Nephron progenitor cell (in vitro differentiated cells): ENCODE data around the gene HTR6.
"Not testable (repeated sequence)": the region's sequence is repeated elsewhere in the genome, so short reads cannot be mapped to it uniquely, and the experiment has no call there.

Source experiments
- DNase-seq: peaks from one replicate; pipeline ENCODE4 v3.0.0; 2021
- H3K27ac Mint-ChIP-seq: 2 replicates; pipeline ENCODE4 v1.8.0; 2021; ENCODE audit warnings: mild to moderate bottlenecking, moderate library complexity, mixed read lengths
- H3K27me3 Mint-ChIP-seq: 2 replicates; pipeline ENCODE4 v1.8.0; 2021; ENCODE audit warnings: mild to moderate bottlenecking, low read depth, mixed read lengths; ENCODE audit not compliant: poor library complexity
- H3K36me3 Mint-ChIP-seq: 2 replicates; pipeline ENCODE4 v1.8.0; 2021; ENCODE audit warnings: low read depth, mixed read lengths
- H3K4me1 Mint-ChIP-seq: 2 replicates; pipeline ENCODE4 v1.8.0; 2021; ENCODE audit warnings: mixed read lengths
- H3K4me3 Mint-ChIP-seq: 2 replicates; pipeline ENCODE4 v1.8.0; 2021; ENCODE audit warnings: mild to moderate bottlenecking, moderate library complexity, mixed read lengths
- H3K9me3 Mint-ChIP-seq: 2 replicates; pipeline ENCODE4 v1.8.0; 2021; ENCODE audit warnings: mild to moderate bottlenecking, moderate library complexity, mixed read lengths
- TF ChIP-seq, protein P1 (sequence below): fragments of 200-600 bp; sonication (generic); IDR thresholded peaks from 2 replicates; pipeline ENCODE4 v1.5.0; 2021; ENCODE audit warnings: antibody characterized with exemption

Gene HTR6

DNA sequence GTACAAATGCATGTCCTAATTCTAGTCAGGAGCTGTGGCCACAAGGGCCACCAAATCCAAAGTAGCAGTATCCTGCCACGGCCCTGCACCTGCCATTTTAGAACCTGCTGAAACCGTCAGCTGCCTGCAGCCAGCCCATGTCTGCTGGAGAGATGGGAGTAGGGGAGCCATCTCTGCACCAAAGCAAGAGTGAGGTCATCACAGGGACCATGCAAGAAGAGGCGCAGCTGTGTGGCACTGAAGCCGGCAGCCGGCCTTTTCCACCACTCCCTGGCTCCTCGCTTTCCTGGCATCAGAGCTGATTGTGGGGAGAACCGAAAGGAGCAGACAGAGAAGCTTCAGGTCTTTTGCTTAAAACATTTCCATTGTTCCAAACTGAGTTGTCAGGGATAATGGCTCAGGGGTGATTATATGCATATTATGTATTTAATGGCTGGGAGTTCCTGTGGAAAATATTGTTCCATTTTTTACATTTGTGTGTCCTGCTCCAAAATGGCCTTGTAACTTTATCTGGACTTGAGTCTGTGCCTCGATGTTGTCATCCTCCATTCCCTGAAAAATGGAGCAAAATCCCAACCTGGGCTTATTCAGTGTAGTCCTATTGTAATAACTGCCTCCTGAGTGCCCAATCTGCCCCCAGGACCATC, 39.3 kb upstream of the HTR6 start:
- Mint-ChIP-seq H3K4me3 (no peak overlapping the region), H3K27ac (no peak overlapping the region), H3K27me3 (no peaks in the 10 kb centered on the region), H3K4me1 (no peaks in the 10 kb centered on the region), H3K9me3 (no peaks in the 10 kb centered on the region), H3K36me3 (peaks cover 54% of the 10 kb centered on the region)
- no peak for DNase-seq
- TF ChIP-seq, protein P1, sequence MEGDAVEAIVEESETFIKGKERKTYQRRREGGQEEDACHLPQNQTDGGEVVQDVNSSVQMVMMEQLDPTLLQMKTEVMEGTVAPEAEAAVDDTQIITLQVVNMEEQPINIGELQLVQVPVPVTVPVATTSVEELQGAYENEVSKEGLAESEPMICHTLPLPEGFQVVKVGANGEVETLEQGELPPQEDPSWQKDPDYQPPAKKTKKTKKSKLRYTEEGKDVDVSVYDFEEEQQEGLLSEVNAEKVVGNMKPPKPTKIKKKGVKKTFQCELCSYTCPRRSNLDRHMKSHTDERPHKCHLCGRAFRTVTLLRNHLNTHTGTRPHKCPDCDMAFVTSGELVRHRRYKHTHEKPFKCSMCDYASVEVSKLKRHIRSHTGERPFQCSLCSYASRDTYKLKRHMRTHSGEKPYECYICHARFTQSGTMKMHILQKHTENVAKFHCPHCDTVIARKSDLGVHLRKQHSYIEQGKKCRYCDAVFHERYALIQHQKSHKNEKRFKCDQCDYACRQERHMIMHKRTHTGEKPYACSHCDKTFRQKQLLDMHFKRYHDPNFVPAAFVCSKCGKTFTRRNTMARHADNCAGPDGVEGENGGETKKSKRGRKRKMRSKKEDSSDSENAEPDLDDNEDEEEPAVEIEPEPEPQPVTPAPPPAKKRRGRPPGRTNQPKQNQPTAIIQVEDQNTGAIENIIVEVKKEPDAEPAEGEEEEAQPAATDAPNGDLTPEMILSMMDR: no peak

DNA sequence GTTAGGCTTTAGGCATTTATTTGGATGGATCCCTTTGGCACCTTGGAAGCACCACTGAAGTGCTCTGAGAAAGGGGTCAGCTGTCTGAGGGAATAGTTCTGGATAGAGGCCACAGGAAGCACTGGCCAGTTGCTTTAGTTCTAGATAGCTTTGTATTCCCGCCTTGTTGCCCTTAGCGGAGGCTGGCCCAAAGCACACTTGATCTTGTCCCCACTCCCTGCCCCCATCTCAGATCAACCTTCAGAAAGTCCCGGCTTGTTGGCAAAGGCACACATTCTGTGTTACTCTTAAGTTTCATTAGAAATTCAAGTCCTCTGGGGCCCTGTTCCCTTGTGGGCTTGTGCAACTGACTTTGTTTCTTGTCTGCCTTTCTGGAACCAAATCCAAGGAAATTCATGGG, 35.8 kb upstream of the HTR6 start:
- no peaks in the 10 kb centered on the region for H3K27me3 Mint-ChIP-seq
- DNase-seq: no peak
- peaks cover 27% of the 10 kb centered on the region for H3K36me3 Mint-ChIP-seq
- TF ChIP-seq, protein P1: no peak
- H3K4me3 Mint-ChIP-seq: no peak overlapping the region
- no peak overlapping the region for H3K27ac Mint-ChIP-seq
- no peaks in the 10 kb centered on the region for H3K9me3 Mint-ChIP-seq
- no peaks in the 10 kb centered on the region for H3K4me1 Mint-ChIP-seq

DNA sequence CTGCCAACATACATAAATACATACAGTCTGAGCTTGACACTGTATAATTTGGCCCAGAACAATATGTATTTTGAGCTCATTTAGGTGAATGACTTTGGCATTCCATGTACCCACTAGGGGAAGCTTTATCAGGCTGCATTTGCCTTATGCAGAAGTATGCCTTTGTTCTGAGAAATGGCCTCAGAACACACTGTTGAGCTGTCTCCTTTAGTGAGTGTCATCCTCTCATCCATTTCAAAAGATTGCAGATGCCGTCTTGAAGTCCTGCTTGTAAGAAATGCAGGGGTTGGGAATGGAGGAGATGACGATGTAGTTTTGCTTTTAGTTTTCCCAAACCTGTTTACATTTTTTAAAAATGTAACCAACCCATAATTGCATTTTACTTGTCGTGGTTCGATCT, 35.3 kb upstream of the HTR6 start:
- TF ChIP-seq, protein P1: no peak
- Mint-ChIP-seq H3K9me3 (no peaks in the 10 kb centered on the region), H3K27ac (no peak overlapping the region), H3K4me1 (no peaks in the 10 kb centered on the region), H3K4me3 (no peak overlapping the region), H3K27me3 (no peaks in the 10 kb centered on the region), H3K36me3 (peaks cover 27% of the 10 kb centered on the region)
- DNase-seq: no peak

DNA sequence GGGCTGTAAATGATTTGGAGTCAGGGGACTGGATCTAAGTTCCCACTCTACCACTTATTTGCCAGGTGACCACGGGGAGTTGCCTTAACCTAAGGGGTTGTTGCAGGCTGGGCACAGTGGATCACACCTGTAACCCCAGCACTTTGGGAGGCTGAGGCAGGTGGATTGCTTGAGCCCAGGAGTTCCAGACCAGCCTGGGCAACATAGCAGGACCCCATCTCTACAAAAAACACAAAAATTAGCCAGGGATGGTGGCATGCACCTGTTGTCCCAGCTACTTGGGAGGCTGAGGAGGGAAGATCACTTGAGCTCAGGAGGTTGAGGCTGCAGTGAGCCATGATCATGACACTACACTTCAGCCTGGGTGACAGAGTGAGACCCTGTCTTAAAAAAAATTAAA, 34.5 kb upstream of the HTR6 start:
- not testable (repeated sequence) for H3K9me3 Mint-ChIP-seq, H3K4me1 Mint-ChIP-seq, DNase-seq, H3K4me3 Mint-ChIP-seq, H3K27ac Mint-ChIP-seq, H3K27me3 Mint-ChIP-seq
- peaks cover 27% of the 10 kb centered on the region for H3K36me3 Mint-ChIP-seq

DNA sequence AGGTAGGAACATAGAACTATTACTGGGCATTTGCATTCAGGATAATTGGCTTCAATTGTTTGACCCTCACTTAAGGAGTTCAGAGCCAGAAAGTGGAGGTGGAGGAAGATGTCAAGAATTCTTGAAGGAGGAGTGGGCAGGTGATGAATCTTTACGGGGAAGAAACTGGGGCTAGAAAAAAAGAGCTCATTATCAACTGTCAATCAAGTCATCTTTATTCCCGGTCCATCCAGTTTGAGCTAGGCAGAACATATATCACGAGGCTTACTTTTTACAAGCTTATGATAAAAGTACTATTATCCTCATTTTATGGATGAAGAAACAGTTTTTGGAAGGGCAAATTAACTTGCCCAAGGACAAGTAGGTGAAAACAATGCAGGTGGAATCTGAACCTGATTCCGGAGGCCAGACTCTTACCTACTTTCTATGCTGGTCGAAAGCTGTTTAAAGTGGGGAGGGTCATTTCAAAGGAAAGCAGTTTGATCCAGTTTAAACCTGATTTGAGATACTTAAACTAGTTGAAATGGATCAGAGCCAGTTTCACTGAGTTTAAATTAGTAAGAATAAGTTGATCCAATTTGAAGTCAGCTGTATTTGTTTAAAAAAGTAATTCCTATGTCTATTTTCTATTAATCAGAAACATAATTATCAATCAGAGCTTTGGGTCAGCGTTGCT, 33.8 kb upstream of the HTR6 start:
- Mint-ChIP-seq H3K36me3 (peaks cover 27% of the 10 kb centered on the region), H3K4me1 (no peaks in the 10 kb centered on the region), H3K27me3 (peaks cover 3% of the 10 kb centered on the region), H3K27ac (no peak overlapping the region), H3K4me3 (no peak overlapping the region), H3K9me3 (no peaks in the 10 kb centered on the region)
- no peak for DNase-seq
- TF ChIP-seq, protein P1: no peak

DNA sequence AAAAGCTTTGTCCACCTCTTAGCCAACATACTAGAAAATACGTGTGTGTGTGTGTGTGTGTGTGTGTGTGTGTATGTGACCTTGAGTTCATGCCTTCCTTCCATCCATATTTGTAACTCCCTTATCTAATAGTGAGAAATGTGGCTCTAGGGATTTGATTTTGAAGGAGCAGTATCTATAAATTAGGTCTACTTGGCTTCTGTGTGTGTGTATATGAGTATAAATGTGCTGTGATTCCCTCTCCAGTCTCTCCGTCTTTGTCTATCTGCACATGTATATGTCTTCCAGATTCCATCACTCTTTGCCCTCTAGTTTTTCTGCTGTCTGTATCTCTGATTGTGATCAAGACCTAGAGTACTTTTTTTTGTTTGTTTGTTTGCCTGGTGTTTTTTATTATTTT, 32.5 kb upstream of the HTR6 start:
- Mint-ChIP-seq H3K9me3 (no peaks in the 10 kb centered on the region), H3K36me3 (peaks cover 15% of the 10 kb centered on the region), H3K4me1 (no peaks in the 10 kb centered on the region), H3K27ac (no peak overlapping the region), H3K4me3 (no peak overlapping the region), H3K27me3 (peaks cover 3% of the 10 kb centered on the region)
- DNase-seq: no peak
- TF ChIP-seq, protein P1: no peak
